ENCODE measurements around the gene PGLYRP1. TPM values are rescaled to one million over a fixed set of nuclear protein-coding genes. Genes with fewer than 3 reads are reported as not detected.
A peak's percentile ranks its signal among the peaks of the same experiment; 100 is the strongest.

The PGLYRP1 gene
- total RNA-seq, 4 donors from 2014 or later: 0.65 TPM; not detected in 3

DNA sequence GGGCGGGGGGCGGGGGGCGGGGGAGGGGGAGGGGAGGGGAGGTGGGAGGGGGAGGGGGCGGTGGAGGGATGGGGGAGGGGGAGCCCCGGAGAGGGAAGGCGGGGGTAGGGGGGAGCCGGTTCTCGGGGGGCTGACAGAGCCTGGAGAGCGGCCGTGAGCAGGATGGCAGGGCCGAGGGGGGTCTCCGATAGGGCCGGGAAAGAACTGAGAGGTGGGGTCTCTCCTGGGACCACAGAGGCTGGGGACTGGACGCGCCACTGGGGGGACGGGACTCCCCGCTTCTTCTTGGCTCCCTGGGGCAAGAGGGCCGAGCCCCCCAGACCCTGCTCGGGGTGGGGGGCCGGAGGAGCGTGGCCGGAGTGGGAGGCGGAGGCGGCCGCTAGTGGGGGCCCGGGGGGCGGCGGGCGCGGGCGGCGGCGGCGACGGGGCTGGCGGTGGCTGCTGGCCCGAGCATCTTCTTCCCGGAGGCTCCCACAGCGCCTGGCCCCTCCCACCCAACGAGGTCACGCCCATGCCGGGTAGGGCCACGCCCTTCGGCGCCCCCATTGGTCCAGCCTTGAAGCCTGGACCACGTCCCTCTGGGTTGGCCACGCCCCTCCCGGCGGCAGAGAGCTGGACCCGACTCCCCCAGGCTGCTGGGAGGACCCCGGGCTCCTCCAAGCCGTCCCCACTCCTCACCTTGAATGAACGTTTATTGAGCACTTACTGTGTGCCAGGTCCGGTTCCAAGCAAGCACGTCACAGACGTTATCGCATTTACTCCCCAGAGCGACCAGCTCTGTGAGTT is 49.1 kb downstream of the PGLYRP1 start, which contains the start of gene NOVA2:
NOVA2 (minus strand) TSS at position 313 of the 786 bp plus-strand sequence. CDS start 514 bp downstream, outside the sequence.
- DNase-seq (ENCODE audit: extremely low spot score): no peak
- Histone ChIP-seq H3K9me3 (no peaks in the 10 kb centered on the region), H3K4me1 (peaks cover 14 to 19% (median 17%) of the 10 kb centered on the region in 4 donors), H3K4me3 (peak within 1 kb of the TSS; percentile 46 to 63 (median 48)), H3K36me3 (peaks cover 0 to 2% (median 0%) of the 10 kb centered on the region in 4 donors), H3K27me3 (peaks cover 4 to 85% (median 39%) of the 10 kb centered on the region in 4 donors), H3K27ac (replicated peaks in 1 of 4) (peak within 1 kb of the TSS; percentile 43 to 74 (median 63))
- 5% methylated on average over 5 of the region's 58 CpGs for WGBS
- TF ChIP-seq POLR2A (IDR thresholded peaks at IDR 0.05; ENCODE audit: low read depth): no peak
- TF ChIP-seq POLR2AphosphoS5 (IDR thresholded peaks at IDR 0.05): peak in 1 of 2 donors; percentile 34
- intact Hi-C loops (cut with DNase I): no loop called here

DNA sequence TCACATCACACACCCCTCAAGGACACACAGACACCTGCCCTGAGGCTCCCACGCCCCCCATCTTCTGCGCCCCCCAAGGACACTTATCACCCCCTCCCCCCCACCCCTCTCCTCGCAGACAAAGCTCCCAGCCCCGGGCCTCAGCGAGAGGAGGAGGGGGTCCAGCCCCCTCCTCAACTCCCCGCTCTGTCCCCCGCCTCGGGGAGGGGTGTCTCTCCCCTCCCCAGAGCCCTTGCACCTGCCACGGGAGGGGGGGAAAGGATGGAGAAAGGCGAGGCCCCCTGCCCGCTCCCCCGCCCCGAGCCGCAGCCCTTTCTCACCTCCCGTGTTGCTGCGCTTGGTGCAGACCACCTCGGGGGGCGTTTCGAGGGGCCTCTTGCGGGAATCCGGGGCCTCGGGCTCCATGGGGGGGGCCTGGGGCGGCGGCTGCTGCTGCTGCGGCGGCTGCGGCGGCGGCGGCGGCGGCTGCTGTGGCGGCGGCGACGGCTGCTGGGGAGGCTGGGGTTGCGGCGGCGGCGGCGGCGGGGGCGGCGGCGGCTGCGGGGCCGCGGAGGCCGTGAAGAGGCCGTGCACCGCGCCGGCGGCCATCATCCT is 49.8 kb downstream of the PGLYRP1 start:
- Histone ChIP-seq H3K27me3 (peaks cover 4 to 84% (median 39%) of the 10 kb centered on the region in 4 donors), H3K9me3 (no peaks in the 10 kb centered on the region), H3K36me3 (peaks cover 0 to 8% (median 0%) of the 10 kb centered on the region in 4 donors), H3K4me3 (peak overlapping the region; percentile 46 to 63 (median 48)), H3K27ac (replicated peaks in 1 of 4) (peak overlapping the region; percentile 31 to 60 (median 52)), H3K4me1 (peaks cover 14 to 19% (median 17%) of the 10 kb centered on the region in 4 donors)
- intact Hi-C loops (cut with DNase I): no loop called here
- TF ChIP-seq EP300 (IDR thresholded peaks at IDR 0.05): no peak
- TF ChIP-seq, protein P1, sequence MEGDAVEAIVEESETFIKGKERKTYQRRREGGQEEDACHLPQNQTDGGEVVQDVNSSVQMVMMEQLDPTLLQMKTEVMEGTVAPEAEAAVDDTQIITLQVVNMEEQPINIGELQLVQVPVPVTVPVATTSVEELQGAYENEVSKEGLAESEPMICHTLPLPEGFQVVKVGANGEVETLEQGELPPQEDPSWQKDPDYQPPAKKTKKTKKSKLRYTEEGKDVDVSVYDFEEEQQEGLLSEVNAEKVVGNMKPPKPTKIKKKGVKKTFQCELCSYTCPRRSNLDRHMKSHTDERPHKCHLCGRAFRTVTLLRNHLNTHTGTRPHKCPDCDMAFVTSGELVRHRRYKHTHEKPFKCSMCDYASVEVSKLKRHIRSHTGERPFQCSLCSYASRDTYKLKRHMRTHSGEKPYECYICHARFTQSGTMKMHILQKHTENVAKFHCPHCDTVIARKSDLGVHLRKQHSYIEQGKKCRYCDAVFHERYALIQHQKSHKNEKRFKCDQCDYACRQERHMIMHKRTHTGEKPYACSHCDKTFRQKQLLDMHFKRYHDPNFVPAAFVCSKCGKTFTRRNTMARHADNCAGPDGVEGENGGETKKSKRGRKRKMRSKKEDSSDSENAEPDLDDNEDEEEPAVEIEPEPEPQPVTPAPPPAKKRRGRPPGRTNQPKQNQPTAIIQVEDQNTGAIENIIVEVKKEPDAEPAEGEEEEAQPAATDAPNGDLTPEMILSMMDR (IDR thresholded peaks at IDR 0.05): no peak
- TF ChIP-seq POLR2AphosphoS5 (IDR thresholded peaks at IDR 0.05): no peak
- TF ChIP-seq POLR2A (IDR thresholded peaks at IDR 0.05; ENCODE audit: low read depth): no peak
- no peak for DNase-seq (ENCODE audit: extremely low spot score)
- WGBS: 0% methylated on average over 5 of the region's 54 CpGs

DNA sequence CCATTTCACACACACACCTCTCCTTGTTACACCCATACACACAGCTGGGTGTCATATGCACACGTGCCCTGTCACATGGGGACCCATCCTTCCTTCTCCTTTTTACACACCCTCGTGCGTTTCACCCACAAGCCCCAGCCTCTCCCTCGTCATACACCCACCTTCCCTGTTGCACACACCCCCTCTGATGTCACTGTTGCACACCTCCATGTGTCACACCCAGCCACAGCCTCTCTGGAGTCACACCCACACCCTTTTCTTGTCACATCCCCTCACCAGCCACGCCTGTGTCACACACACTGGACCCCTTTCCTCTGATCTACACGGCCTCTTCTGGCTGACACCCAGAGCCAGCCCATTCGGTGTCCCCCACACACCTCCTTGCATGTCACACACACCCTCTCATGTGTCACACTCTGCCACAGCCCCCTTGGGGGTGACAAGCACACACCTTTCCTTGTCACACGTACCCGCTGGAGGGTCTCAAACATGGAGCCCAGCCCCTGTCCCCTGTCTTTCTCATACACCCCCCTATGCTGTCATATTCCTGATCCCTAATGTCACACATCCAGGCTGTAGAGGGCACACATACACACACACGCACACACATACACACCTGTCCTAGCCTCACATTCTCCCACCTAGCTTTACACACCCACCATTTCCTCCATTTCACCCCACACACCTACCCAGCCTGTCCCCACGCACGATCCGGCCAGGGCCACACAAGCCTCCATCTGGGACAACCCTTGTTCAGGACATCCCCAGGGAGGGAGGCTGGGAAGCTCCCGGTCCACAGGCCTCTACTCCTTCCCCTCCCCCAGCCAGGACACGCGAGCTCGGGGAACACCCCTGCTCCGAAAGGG is 50.5 kb downstream of the PGLYRP1 start:
- Histone ChIP-seq H3K4me3 (peak overlapping the region; percentile 46 to 63 (median 48)), H3K4me1 (peaks cover 14 to 19% (median 17%) of the 10 kb centered on the region in 4 donors), H3K27me3 (peaks cover 4 to 91% (median 39%) of the 10 kb centered on the region in 4 donors), H3K36me3 (peaks cover 0 to 11% (median 0%) of the 10 kb centered on the region in 4 donors), H3K27ac (replicated peaks in 1 of 4) (peak overlapping the region; percentile 47 to 60 (median 52)), H3K9me3 (no peaks in the 10 kb centered on the region)
- DNase-seq (ENCODE audit: extremely low spot score): no peak
- WGBS: 23% methylated on average over 18 of the region's 18 CpGs
- intact Hi-C loops (cut with DNase I): no loop called here
- no peak for TF ChIP-seq POLR2AphosphoS5 (IDR thresholded peaks at IDR 0.05)
- no peak for TF ChIP-seq POLR2A (IDR thresholded peaks at IDR 0.05; ENCODE audit: low read depth)
- TF ChIP-seq, protein P1 (IDR thresholded peaks at IDR 0.05): no peak
- no peak for TF ChIP-seq EP300 (IDR thresholded peaks at IDR 0.05)

DNA sequence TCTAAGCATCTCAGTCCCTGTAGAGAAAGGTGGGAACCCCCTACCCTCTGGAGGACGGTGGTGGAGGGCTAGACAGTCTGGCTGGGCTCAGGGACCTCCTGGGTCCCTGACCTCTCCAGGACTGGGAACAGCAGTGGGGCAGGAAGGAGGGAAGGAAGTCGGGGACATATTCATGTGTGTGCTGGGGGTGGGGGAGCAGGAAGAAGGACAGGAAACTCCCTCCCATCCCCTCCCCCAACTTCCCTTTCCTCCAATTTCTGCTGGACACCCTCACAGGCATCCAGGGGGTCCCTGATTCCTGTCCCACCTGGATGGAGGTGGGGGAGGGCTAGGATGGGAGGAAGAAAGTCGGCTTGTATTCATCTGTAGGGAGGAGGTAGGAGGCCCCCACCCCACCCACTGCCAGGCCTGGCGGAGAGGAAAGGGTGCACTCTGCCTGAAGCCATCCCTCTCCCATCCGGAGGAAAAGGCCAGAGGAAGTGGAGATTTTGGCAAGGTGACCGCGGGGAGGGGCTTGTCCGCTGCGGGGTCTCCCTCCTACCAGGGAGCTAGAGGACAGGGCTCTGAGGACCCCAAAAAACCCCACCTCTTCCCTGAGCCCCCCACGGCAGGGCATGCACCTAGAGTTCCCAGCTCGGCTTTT is 51.5 kb downstream of the PGLYRP1 start:
- H3K27ac ChIP-seq (replicated peaks in 1 of 4): peak overlapping the region in 3 of 4 donors; percentile 23 to 60 (median 47)
- H3K4me3 ChIP-seq: peak overlapping the region; percentile 46 to 63 (median 48)
- H3K36me3 ChIP-seq: peaks cover 0 to 14% (median 0%) of the 10 kb centered on the region in 4 donors
- no peaks in the 10 kb centered on the region for H3K9me3 ChIP-seq
- H3K27me3 ChIP-seq: peaks cover 4 to 94% (median 39%) of the 10 kb centered on the region in 4 donors
- intact Hi-C loops (cut with DNase I): no loop called here
- no peak for DNase-seq (ENCODE audit: extremely low spot score)
- no peak for TF ChIP-seq EP300 (IDR thresholded peaks at IDR 0.05)
- TF ChIP-seq POLR2AphosphoS5 (IDR thresholded peaks at IDR 0.05): no peak
- no peak for TF ChIP-seq POLR2A (IDR thresholded peaks at IDR 0.05; ENCODE audit: low read depth)
- TF ChIP-seq, protein P1 (IDR thresholded peaks at IDR 0.05): no peak
- WGBS: 3% methylated on average over 7 of the region's 11 CpGs
- H3K4me1 ChIP-seq: peaks cover 14 to 19% (median 17%) of the 10 kb centered on the region in 4 donors

Measured in esophagus muscularis mucosa (tissue), 4 donors.